ENCODE measurements around the gene CD19.
A peak's percentile ranks its signal among the peaks of the same experiment; 100 is the strongest.

Gene CD19

DNA sequence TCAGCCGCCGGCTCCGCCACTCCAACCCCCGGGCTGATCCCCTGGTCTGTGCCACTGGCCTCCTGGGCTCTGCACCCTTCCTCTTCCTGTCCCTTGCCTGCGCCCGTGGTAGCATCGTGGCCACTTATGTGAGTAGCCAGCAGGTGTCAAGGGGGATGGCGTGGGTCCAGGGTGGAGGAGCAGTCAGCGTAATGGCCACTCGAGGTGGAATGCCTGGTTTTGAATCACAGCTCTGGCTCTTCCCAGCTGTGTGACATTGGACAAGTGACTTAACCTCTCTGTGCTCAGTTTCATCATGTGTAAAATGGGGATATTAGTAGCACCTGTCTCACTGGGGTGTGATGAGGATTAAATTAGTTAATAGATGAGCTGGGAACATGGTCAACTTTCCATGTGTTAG lies 50.6 kb downstream of the CD19 start:
- DNase-seq (ENCODE audit: low spot score), result no peak

DNA sequence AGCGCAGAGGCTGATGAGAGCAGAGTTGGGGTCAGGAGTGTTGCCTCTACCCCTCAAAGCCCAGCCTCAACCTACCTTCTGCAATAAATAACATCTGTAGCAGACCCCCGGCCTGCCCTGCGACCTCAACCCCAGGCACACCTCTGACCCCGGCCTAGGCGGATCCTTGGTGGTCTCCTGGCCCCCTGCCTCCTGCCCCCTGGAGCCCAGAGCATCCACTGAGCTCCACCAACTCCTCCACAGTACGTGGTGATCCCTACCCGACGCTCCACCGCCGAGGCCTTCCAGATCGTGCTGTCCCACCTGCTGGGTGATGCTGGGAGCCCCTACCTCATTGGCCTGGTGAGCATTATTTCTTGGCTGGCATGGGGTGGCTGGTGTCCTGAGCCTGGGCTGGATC lies 51.2 kb downstream of the CD19 start:
- DNase-seq (ENCODE audit: low spot score), result no peak

DNA sequence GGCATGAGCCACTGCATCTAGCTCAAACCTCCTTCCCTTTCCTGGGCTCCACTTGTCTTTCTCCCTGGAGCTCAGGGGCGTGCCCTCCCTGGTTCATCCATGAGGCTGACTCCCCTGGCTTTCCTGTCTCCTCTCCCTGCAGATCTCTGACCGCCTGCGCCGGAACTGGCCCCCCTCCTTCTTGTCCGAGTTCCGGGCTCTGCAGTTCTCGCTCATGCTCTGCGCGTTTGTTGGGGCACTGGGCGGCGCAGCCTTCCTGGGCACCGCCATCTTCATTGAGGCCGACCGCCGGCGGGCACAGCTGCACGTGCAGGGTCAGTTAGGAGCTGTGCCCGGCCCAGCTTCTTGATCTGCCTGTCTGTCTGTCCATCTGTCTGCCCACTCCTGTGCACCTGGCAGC lies 51.9 kb downstream of the CD19 start:
- no peak for DNase-seq (ENCODE audit: low spot score)

DNA sequence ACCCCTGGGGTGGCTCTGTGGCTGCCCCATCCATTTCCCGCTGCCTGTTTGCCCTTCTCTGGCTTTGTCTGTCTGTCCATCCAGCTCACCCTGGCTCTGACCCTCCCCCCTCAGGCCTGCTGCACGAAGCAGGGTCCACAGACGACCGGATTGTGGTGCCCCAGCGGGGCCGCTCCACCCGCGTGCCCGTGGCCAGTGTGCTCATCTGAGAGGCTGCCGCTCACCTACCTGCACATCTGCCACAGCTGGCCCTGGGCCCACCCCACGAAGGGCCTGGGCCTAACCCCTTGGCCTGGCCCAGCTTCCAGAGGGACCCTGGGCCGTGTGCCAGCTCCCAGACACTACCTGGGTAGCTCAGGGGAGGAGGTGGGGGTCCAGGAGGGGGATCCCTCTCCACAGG lies 52.3 kb downstream of the CD19 start:
- DNase-seq (ENCODE audit: low spot score), result no peak

GRCh38 chr16:28984619-28985135 lies 52.9 kb downstream of the CD19 start, which contains the start of gene LAT:
TSS of gene LAT (plus strand) at chr16:28985052. CDS start at chr16:28985418, 366 bp downstream.
- DNase-seq (ENCODE audit: low spot score), result peak; percentile 87

- DNase-seq (ENCODE audit: low spot score), result peak; percentile 29
Measured at GRCh38 chr16:28985211-28986041, 53.7 kb downstream of the CD19 start.

GRCh38 chr16:28986046-28986445 lies 54.3 kb downstream of the CD19 start:
- no peak for DNase-seq (ENCODE audit: low spot score)

- no peak for DNase-seq (ENCODE audit: low spot score)
Measured at GRCh38 chr16:28986492-28986891, 54.7 kb downstream of the CD19 start.

DNA sequence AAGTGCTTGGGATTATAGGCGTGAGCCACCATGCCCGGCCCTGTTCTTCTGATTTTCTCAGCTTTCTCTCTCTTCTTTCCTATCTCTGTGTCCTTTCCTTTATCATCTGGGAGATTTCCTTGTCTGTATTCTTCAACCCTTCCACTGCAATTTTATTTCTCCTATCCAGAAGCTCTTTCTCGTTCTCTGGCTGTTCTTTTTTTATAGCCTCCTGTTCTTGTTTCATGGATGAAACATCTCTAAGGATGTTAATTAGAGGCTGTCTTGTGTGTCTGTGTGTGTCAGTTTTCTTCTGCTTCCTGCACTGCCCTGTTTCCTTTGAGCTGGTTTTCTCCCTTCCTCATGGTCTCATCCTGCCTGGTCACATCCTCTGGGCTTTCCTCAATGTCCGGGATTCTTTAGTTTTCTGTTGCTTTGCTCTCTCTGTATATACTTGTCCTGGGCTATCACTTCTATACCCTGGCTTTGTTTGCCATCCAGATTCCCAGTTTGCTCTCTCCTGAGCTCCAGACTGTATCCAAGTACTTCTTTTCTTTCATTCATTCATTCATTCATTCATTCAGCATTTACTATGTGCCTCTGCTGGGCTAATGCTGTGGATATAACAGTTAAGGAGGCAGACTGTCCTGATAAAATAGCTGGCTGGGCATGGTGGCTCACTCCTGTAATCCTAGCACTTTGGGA lies 55.5 kb downstream of the CD19 start:
- no peak for DNase-seq (ENCODE audit: low spot score)

All from CD4-positive, alpha-beta T cell treated with Interleukin-6 at 100 ng/mL for 8 hours (primary cell).